Activated T-cell treated with anti-CD3 and anti-CD28 coated beads, Interleukin-2, amount 50 U/mL, for 48 hours (primary cell): ENCODE measurements around the gene ADH1B.
A peak's percentile ranks its signal among the peaks of the same experiment; 100 is the strongest.
"Not testable (repeated sequence)": the region's sequence is repeated elsewhere in the genome, so short reads cannot be mapped to it uniquely, and the experiment has no call there.

Experiments
- DNase-seq, 2 experiments: peaks; one replicate each; pipeline ENCODE4 v3.0.0-alpha.2; 2020

ADH1B gene

DNA sequence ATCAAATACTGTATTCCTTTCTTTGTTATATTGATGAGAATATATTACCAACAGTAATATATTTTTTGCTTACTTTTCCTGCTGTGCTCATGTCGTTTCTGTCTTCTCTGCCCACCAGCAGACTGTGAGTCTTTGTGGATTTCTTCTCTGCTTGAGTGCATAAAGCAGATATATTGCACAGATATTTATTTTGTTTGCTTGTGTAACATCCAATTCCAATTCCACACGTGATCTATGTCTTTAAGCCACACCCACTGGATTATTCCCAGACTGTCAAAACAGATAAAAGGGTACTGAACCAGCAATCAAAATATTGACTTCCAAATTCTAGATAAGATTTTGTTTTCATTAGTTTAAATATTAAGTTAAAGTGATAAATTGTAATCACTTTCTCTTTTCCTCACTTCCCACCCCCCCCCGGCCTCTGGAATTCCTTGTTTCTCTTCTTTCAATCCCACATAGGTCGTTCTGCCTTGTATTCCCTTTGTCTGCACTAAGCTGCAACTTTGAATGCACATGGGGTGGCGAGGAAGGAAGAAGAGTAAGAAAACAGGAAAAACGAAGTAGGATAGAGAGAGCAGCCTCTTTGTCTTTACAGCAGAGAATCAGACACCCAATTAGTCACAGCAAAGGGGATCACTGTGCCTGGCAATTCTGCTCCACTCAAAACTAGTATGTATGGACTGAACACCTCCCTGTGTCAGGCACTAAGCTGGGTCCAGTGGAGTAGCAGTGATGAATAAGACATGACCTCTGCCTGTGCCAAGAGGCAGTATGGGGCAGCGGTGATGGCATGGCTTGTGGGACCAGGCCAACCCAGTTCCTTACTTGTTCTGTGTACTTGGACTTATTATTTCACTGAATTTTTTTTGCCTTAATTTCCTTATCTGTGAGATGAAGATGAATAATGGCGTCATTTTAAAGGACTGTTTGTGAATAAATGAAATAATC lies at the start of gene ADH1B:
TSS of gene ADH1B (minus strand) at position 161 of the 951 bp plus-strand sequence. CDS start at position 91, 70 bp downstream.
- DNase-seq: no peak

GRCh38 chr4:99367817-99368216 lies 46.6 kb upstream of the ADH1B start:
- DNase-seq: not testable (repeated sequence)

DNA sequence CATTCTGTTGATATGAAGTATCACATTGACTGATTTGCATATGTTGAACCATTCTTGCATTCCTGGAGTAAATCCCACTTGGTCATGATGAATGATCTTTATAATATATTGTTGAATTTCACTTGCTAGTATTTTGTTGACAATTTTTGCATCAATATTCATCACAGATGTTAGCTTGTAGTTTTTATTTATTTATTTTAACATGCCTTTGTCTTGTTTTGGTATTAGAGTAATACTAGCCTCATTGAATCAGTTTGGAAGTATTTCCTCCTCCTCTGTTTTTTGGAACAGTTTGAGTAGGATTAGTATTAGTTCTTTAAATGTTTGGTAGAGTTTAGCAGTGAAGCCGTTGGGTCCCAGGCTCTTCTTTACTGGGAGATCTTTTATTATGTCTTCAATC lies 45.3 kb upstream of the ADH1B start:
- no peak for DNase-seq

DNA sequence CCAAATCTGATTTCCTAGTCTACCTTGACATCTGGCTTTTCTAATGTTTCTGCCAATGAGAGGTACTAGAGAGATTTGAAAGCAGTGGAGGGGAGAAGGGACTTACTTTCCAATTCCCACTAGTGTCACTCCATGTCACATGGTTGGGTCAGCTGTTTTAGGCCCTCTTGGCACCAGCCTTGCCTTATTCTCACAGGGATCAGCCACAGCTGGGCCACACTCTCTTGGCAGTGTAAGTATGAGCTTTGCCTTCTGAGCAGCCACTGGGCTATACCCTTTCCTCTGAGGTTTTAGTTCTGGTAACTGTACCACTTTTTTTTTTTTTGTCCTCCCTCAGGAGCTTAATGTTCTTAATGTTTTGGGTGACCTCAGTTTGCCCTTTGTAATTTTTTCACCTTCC lies 41.6 kb upstream of the ADH1B start:
- DNase-seq: no peak

- no peak for DNase-seq
These were observed 40.7 kb upstream of the ADH1B start for GRCh38 chr4:99361899-99362275.

DNA sequence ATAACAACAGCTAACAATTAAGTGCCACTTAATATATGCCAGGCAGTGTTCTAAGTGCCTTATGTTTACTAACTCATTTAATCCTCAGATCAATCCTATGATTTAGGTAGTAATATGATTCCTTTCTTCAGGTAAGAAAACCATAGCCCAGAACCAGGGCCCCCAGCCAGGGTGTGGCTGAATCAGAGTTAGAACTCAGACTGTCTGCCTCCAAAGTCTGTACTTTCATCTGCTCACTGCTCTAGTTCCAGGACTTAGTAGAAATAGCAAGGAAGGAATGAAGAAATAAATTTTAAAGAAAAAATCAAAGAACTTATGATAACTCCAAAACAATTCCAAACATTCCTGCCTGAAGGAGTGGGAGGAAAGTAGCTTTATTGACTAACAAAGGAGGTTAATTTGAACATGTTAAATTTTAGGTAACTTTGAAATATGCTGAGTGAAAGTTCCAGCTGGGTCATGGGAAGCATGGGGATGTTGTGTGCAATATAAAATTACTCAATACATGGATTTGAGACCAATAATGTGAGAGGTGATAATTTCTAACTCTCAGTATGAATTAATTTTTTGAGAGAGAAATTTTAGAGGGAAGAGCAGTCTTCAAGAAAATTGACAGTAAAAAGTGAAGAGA lies 40.2 kb upstream of the ADH1B start:
- no peak for DNase-seq

- no peak for DNase-seq
These were observed 38.4 kb upstream of the ADH1B start for GRCh38 chr4:99359480-99360204.

DNA sequence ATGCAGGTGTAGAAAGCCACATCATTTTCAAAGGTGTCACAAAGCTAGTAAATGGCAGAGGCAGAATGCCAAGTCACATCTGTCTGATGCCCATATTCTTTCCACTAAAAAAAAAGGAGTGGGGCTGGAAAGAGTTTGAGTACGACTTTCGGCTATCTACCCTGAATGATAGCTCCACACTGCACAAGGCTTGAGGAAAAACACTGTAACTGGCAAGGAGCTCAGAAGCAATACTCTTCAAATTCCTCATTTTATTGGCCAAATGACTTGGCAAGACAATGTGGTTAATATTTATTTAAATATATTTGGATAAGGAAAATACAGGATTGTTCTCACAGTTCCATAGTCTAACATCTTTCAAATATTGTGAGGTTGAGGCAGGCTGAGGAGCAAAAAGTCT lies 36.7 kb upstream of the ADH1B start:
- no peak for DNase-seq

DNA sequence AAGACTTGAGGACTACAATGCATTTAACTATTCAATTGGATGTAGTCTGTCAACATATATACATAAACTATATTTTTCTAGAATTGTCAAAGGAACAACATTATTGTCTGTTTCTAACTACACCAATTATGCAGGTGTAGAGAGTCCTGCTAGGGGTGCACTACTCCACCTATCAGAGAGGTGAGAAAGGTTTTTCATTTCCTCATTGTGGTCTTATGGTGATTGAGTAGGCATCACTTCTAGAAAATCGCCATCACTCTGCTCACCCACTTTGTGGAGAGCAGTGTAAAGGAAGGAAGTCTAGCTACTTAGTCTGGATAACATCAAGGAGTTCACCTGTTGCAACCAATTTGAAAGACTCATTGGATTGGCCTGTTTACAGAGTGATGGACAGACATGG lies 35.8 kb upstream of the ADH1B start:
- DNase-seq: no peak

DNA sequence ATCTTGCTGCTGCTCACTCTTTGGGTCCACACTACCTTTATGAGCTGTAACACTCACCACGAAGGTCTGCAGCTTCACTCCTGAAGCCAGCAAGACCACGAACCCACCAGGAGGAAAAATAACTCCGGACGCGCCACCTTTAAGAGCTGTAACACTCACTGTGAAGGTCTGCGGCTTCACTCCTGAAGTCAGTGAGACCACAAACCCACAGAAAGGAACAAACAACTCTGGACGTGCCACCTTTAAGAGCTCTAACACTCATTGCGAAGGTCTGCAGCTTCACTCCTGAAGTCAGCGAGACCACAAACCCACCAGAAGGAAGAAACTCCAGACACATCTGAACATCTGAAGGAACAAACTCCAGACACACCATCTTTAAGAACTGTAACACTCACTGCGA lies 34.9 kb upstream of the ADH1B start:
- DNase-seq: peak in 1 of 2 experiments; percentile 16

- no peak for DNase-seq
These were observed 31.7 kb upstream of the ADH1B start, which contains the start of gene ADH1C for GRCh38 chr4:99352602-99353537. Gene ADH1C, minus strand, starts transcription at chr4:99352746. Its CDS starts 71 bp downstream, at chr4:99352675.

DNA sequence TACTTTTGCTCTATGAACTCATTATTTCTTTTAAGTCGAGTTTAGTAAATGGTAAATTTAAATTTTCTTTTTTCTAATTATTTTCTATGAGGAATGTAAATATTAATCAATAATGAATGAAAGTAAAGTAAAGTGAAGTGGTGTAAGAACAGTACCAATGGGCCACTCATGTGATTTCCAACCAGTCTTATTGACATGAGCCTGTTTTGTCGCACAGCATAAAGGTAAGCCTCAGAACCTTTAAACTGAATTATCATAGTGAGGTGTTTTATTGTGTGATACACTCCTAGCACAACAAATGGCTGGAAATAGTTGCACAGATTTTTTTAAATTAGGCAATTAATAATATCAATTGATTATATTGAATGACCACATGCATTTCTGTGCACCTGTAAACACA lies 30.3 kb upstream of the ADH1B start:
- no peak for DNase-seq

DNA sequence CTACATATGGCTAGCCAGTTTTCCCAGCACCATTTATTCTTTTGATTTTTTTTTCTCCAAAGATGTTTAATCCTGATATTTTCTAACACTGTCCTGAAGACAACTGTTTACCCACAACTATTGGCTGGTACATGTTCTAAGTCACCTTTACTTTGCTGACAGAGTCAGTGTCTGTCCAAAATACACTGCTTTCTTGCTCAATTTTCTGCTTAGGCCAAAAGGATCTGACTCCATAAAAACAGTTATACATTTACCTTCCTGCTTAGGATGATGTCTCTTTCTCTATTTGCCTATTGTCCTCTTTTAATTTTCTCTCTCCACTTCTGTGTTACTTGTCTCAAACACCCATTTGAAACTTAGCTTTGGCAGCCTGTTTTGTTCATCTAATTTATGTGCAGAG lies 28.1 kb upstream of the ADH1B start:
- no peak for DNase-seq

DNA sequence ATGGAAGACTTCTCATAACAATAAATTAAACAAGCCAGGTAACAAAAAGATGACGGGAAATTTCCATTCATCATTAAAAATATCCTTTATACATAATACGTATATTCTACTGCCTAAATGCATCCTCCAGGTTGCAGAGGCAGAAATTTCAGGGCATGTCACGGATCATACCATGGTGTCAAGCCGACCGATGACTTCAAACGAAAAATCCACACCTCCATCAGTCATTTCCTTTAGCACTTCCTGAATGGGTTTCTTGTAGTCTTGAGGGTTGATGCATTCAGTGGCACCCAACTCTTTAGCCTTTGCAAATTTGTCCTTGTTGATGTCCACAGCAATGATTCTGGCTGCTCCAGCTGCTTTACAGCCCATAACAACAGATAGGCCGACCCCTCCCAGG lies 21.4 kb upstream of the ADH1B start:
- not testable (repeated sequence) for DNase-seq

GRCh38 chr4:99341426-99341825 lies 20.2 kb upstream of the ADH1B start:
- DNase-seq: no peak

DNA sequence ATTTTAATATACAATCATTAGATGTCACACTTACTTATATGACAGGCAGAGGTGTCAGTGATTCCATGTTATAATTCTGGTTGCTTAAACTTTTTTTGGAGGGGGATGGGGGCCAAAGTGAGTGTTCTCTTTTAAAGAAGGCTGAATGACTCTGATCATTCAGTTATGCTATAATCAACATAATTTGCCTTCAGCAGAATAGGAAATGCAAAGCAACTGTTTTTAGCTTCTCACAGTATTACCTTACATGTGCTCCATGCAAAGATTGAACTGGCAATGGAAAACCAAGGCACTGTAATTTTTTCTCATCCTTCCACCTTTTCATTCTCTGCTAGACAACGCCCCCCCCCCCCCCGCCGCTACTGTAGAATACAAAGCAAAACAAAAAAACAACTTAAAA lies 18.0 kb upstream of the ADH1B start:
- no peak for DNase-seq

- DNase-seq: no peak
These were observed 15.4 kb upstream of the ADH1B start for GRCh38 chr4:99336553-99336952.

GRCh38 chr4:99334880-99335279 lies 13.7 kb upstream of the ADH1B start:
- DNase-seq: no peak

- DNase-seq: no peak
These were observed 9.4 kb upstream of the ADH1B start for GRCh38 chr4:99330648-99331047.

DNA sequence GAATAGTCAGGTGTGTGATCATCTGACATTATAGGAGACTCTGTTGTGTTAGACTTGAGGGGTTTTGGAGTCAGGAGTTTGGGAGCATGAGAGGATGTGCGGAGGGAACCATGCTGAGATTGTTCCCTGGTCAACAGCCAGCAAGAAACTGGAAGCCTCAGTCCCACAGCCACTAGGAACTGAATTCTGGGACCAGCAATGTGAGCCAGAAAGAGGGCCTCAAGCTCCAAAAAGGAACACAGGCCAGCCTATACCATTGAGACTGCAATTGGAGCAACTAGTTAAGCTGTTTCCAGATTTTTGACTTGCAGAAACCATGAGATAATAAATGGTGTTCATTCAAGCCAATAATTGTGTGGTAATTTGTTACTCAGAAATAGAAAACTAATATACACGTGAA lies 8.7 kb upstream of the ADH1B start:
- DNase-seq: no peak

DNA sequence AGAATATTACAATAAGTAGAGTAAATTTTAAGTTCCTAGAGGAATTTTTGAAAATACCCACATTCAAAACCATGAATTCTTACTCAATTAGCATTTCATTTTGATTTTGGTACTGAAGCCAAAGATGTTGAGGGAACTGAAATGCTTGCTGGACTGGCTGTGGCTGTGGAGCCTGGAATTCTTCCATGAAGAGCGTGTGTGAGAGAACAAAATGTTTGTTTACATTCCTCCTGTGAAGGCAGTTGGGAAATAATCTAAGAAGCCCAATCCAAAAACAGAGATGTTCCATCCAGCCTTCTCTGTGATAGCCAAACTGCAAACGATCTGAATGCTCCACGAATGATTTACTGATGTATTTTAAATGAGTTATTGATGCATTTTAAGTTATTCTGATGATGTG lies 3.8 kb upstream of the ADH1B start:
- no peak for DNase-seq

GRCh38 chr4:99324361-99324760 lies 3.2 kb upstream of the ADH1B start:
- DNase-seq: no peak
